ENCODE data around the gene DDX27. TPM values are rescaled to one million over a fixed set of nuclear protein-coding genes. Genes with fewer than 3 reads are reported as not detected.
A peak's percentile ranks its signal among the peaks of the same experiment; 100 is the strongest.

The DDX27 gene
- total and polyA plus RNA-seq, 8 donors: 21.8 to 49.5 (median 46.0) TPM

GRCh38 chr20:49171909-49172308 lies 47.3 kb upstream of the DDX27 start:
- peaks cover 10 to 15% of the 10 kb centered on the region in 2 donors for H3K4me1 ChIP-seq
- H3K9me3 ChIP-seq: no peaks in the 10 kb centered on the region
- peaks cover 0 to 14% of the 10 kb centered on the region in 2 donors for H3K36me3 ChIP-seq
- no peaks in the 10 kb centered on the region for H3K27me3 ChIP-seq
- intact Hi-C loops (cut with DNase I): no loop called here
- no peak overlapping the region for H3K27ac ChIP-seq
- DNase-seq (peak in 1 of 4 donors; percentile 37), ATAC-seq (no peak)
- no peak for TF ChIP-seq CTCF (IDR thresholded peaks at IDR 0.05)
- no peak overlapping the region for H3K4me3 ChIP-seq

- no peak for ATAC-seq
- Histone ChIP-seq H3K4me3 (no peak overlapping the region), H3K9me3 (no peaks in the 10 kb centered on the region), H3K27me3 (no peaks in the 10 kb centered on the region), H3K36me3 (peaks cover 0 to 14% of the 10 kb centered on the region in 2 donors), H3K27ac (no peak overlapping the region), H3K4me1 (peaks cover 6 to 10% of the 10 kb centered on the region in 2 donors)
- intact Hi-C loops (cut with DNase I): no loop called here
- no peak for TF ChIP-seq CTCF (IDR thresholded peaks at IDR 0.05)
- no peak for DNase-seq
Measured at GRCh38 chr20:49172413-49172812, 46.8 kb upstream of the DDX27 start.

- ATAC-seq (no peak), DNase-seq (no peak)
- peaks cover 0 to 26% of the 10 kb centered on the region in 2 donors for H3K36me3 ChIP-seq
- no peaks in the 10 kb centered on the region for H3K9me3 ChIP-seq
- no peaks in the 10 kb centered on the region for H3K27me3 ChIP-seq
- H3K4me1 ChIP-seq: peaks cover 0 to 7% of the 10 kb centered on the region in 2 donors
- intact Hi-C loops (cut with DNase I): no loop called here
- TF ChIP-seq CTCF (IDR thresholded peaks at IDR 0.05): no peak
- H3K27ac ChIP-seq: no peak overlapping the region
- H3K4me3 ChIP-seq: no peak overlapping the region
Measured at GRCh38 chr20:49174183-49174582, 45.0 kb upstream of the DDX27 start.

GRCh38 chr20:49179368-49180277 lies 39.6 kb upstream of the DDX27 start:
- H3K4me3 ChIP-seq: no peak overlapping the region
- TF ChIP-seq CTCF (IDR thresholded peaks at IDR 0.05): no peak
- peak overlapping the region in 1 of 2 donors; percentile 57 for H3K27ac ChIP-seq
- ATAC-seq: peak; percentile 73
- intact Hi-C loops (cut with DNase I): no loop called here
- no peaks in the 10 kb centered on the region for H3K27me3 ChIP-seq
- no peak for DNase-seq
- H3K9me3 ChIP-seq: no peaks in the 10 kb centered on the region
- H3K4me1 ChIP-seq: peaks cover 4 to 57% of the 10 kb centered on the region in 2 donors
- peaks cover 0 to 12% of the 10 kb centered on the region in 2 donors for H3K36me3 ChIP-seq

GRCh38 chr20:49181265-49181877 lies 37.8 kb upstream of the DDX27 start:
- intact Hi-C loops (cut with DNase I): no loop called here
- no peaks in the 10 kb centered on the region for H3K9me3 ChIP-seq
- H3K4me1 ChIP-seq: peaks cover 14 to 75% of the 10 kb centered on the region in 2 donors
- no peaks in the 10 kb centered on the region for H3K27me3 ChIP-seq
- peaks cover 0 to 16% of the 10 kb centered on the region in 2 donors for H3K36me3 ChIP-seq
- H3K4me3 ChIP-seq: no peak overlapping the region
- DNase-seq (no peak), ATAC-seq (no peak)
- no peak overlapping the region for H3K27ac ChIP-seq
- no peak for TF ChIP-seq CTCF (IDR thresholded peaks at IDR 0.05)

Measured in left lung (tissue), 10 donors.